Measurements from ENCODE around the gene WTIP. TPM values are rescaled to one million over a fixed set of nuclear protein-coding genes. Genes with fewer than 3 reads are reported as not detected.
"Not testable (repeated sequence)": the region's sequence is repeated elsewhere in the genome, so short reads cannot be mapped to it uniquely, and the experiment has no call there.

WTIP gene
- total RNA-seq, 1 experiment from 2014 or later, result 8.4 TPM

DNA sequence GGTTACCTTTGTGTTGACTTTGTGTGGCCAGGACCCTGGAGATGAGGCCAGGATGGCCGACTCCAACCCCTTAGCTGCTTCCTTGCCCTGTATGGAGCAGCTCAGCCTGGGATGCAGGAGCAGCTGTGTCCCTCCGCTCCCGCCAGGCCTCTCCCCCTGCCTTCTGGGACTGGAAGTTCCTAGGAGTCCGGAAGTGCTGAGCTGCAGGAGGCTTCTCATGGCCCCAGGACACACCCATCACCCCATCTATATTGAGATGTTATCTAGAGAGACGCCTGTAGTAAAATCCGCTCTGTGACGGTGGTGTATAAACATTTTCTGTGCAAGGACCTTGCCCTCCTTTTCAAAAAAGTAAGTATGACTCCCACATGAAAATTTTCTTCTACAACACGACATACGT, 27.0 kb downstream of the WTIP start:
- Histone ChIP-seq H2AFZ (ENCODE audit: low read depth, low read length, poor library complexity, severe bottlenecking) (no peak overlapping the region), H3K9me3 (ENCODE audit: control insufficient read depth in 1 of 2, insufficient read depth in 1 of 2, low read depth in 1 of 2, low read length in 2 of 2) (peaks cover 0 to 6% of the 10 kb centered on the region in 2 experiments; a peak in 1 of 4 replicates), H4K20me1 (ENCODE audit: insufficient read depth) (no peaks in the 10 kb centered on the region), H3K27me3 (ENCODE audit: insufficient read depth, low read length) (no peaks in the 10 kb centered on the region), H3K9ac (ENCODE audit: low read length) (no peak overlapping the region), H3K4me3 (replicated peaks in 1 of 2; ENCODE audit: low read depth in 1 of 2, low read length in 2 of 2) (no peak overlapping the region), H3K4me1 (ENCODE audit: control insufficient read depth in 1 of 2, insufficient read depth in 2 of 2, low read length in 2 of 2) (no peaks in the 10 kb centered on the region), H3K27ac (ENCODE audit: low read depth, low read length) (no peak overlapping the region), H3K36me3 (ENCODE audit: control insufficient read depth in 1 of 2, insufficient read depth in 2 of 2, low read length in 2 of 2) (no peaks in the 10 kb centered on the region), H3K79me2 (ENCODE audit: insufficient read depth, low read length) (no peaks in the 10 kb centered on the region), H3K4me2 (ENCODE audit: low read length) (no peak overlapping the region), H3K9me2 (ENCODE audit: insufficient read depth) (no peaks in the 10 kb centered on the region)
- no peak for ATAC-seq
- POLR2A ChIA-PET, result interaction anchor here (1.1 kb wide), 1 partner anchor 12 kb away, joined by 3 read pairs; no protein-coding TSS in a partner anchor
- TF ChIP-seq, protein P1, sequence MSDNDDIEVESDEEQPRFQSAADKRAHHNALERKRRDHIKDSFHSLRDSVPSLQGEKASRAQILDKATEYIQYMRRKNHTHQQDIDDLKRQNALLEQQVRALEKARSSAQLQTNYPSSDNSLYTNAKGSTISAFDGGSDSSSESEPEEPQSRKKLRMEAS (IDR thresholded peaks at IDR 0.05), result no peak
- TF ChIP-seq TCF7L2 (IDR thresholded peaks at IDR 0.05; ENCODE audit: borderline replicate concordance, extremely low read depth, insufficient read depth, insufficient read length) (no peak), RAD21 (IDR thresholded peaks at IDR 0.05; ENCODE audit: low read depth) (no peak), POLR2AphosphoS5 (IDR thresholded peaks at IDR 0.05; ENCODE audit: low read depth, low read length) (no peak), ZNF274 (IDR thresholded peaks at IDR 0.05; ENCODE audit: low read depth, low read length) (no peak), SIN3A (IDR thresholded peaks at IDR 0.05; ENCODE audit: low read depth) (no peak), ZFX (IDR thresholded peaks at IDR 0.05) (no peak), CBX3 (IDR thresholded peaks at IDR 0.05; ENCODE audit: low read depth) (no peak), EZH2phosphoT487 (IDR thresholded peaks at IDR 0.05; ENCODE audit: borderline replicate concordance) (no peak), CEBPB (IDR thresholded peaks at IDR 0.05; ENCODE audit: low read depth) (no peak), YY1 (IDR thresholded peaks at IDR 0.05; ENCODE audit: extremely low read depth, insufficient replicate concordance, low read depth, low read length) (no peak), EGR1 (IDR thresholded peaks at IDR 0.05; ENCODE audit: low read depth) (no peak), EZH2 (IDR thresholded peaks at IDR 0.05) (no peak), SP1 (IDR thresholded peaks at IDR 0.05; ENCODE audit: low read depth) (no peak), POLR2A (IDR thresholded peaks at IDR 0.05; ENCODE audit: borderline replicate concordance, extremely low read depth, insufficient read depth, insufficient read length) (no peak), SRF (IDR thresholded peaks at IDR 0.05; ENCODE audit: low read depth) (no peak)
- TF ChIP-seq, protein P2, sequence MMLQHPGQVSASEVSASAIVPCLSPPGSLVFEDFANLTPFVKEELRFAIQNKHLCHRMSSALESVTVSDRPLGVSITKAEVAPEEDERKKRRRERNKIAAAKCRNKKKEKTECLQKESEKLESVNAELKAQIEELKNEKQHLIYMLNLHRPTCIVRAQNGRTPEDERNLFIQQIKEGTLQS (IDR thresholded peaks at IDR 0.05), result no peak
- BruUV-seq (replicated peaks), result no TSS peak
- no peak for DNase-seq (ENCODE audit: low read depth, low spot score)
- RAD21 ChIA-PET (ENCODE audit: low non-redundant PET in 1 of 2, low total read pairs in 2 of 2, uncharacterized antibody in 2 of 2, unreplicated experiment in 2 of 2), result no interaction called here
- CTCF ChIA-PET, result no interaction called here
- intact Hi-C loops (cut with micrococcal nuclease), result no loop called here

DNA sequence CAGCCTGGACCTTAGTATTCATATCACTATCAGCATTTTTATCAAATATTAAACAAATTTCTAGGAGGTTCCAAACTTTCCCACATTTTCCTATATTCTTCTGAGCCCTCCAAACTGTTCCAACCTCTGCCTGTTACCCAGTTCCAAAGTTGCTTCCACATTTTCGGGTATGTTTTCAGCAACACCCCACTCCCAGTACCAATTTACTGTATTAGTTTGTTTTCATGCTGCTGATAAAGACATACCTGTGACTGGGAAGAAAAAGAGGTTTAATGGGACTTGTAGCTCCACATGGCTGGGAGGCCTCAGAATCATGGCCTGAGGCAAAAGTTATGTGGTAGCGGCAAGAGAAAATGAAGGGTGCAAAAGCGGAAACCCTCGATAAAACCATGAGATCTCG, 29.3 kb downstream of the WTIP start:
- BruUV-seq (replicated peaks); intact Hi-C loops (cut with micrococcal nuclease); H3K27me3 ChIP-seq (ENCODE audit: insufficient read depth, low read length); RAD21 ChIA-PET (ENCODE audit: low non-redundant PET in 1 of 2, low total read pairs in 2 of 2, uncharacterized antibody in 2 of 2, unreplicated experiment in 2 of 2); H3K27ac ChIP-seq (ENCODE audit: low read depth, low read length); POLR2A ChIA-PET; H3K9ac ChIP-seq (ENCODE audit: low read length); H3K4me2 ChIP-seq (ENCODE audit: low read length); H3K4me3 ChIP-seq (replicated peaks in 1 of 2; ENCODE audit: low read depth in 1 of 2, low read length in 2 of 2); H4K20me1 ChIP-seq (ENCODE audit: insufficient read depth); H3K9me3 ChIP-seq (ENCODE audit: control insufficient read depth in 1 of 2, insufficient read depth in 1 of 2, low read depth in 1 of 2, low read length in 2 of 2); CTCF ChIA-PET; H3K79me2 ChIP-seq (ENCODE audit: insufficient read depth, low read length); H3K36me3 ChIP-seq (ENCODE audit: control insufficient read depth in 1 of 2, insufficient read depth in 2 of 2, low read length in 2 of 2); ATAC-seq; H3K4me1 ChIP-seq (ENCODE audit: control insufficient read depth in 1 of 2, insufficient read depth in 2 of 2, low read length in 2 of 2); H2AFZ ChIP-seq (ENCODE audit: low read depth, low read length, poor library complexity, severe bottlenecking); H3K9me2 ChIP-seq (ENCODE audit: insufficient read depth); DNase-seq (ENCODE audit: low read depth, low spot score): not testable (repeated sequence)

Data from HCT116 (cell line).